HG03175 (cell line): ENCODE data around the gene ELN.
"Not testable (repeated sequence)": the region's sequence is repeated elsewhere in the genome, so short reads cannot be mapped to it uniquely, and the experiment has no call there.

Experiments used
- ATAC-seq: cut with Tn5 transposase; IDR thresholded peaks from one replicate; pipeline ENCODE4 v1.9.1; 2021; ENCODE audit warnings: mild to moderate bottlenecking, moderate library complexity; ENCODE audit not compliant: unreplicated experiment

Gene ELN

GRCh38 chr7:74040791-74041520 is 13.0 kb downstream of the ELN start:
- no peak for ATAC-seq

- ATAC-seq: no peak
Observed at GRCh38 chr7:74042746-74043522, 15.0 kb downstream of the ELN start.

GRCh38 chr7:74043523-74043951 is 15.6 kb downstream of the ELN start:
- ATAC-seq: no peak

DNA sequence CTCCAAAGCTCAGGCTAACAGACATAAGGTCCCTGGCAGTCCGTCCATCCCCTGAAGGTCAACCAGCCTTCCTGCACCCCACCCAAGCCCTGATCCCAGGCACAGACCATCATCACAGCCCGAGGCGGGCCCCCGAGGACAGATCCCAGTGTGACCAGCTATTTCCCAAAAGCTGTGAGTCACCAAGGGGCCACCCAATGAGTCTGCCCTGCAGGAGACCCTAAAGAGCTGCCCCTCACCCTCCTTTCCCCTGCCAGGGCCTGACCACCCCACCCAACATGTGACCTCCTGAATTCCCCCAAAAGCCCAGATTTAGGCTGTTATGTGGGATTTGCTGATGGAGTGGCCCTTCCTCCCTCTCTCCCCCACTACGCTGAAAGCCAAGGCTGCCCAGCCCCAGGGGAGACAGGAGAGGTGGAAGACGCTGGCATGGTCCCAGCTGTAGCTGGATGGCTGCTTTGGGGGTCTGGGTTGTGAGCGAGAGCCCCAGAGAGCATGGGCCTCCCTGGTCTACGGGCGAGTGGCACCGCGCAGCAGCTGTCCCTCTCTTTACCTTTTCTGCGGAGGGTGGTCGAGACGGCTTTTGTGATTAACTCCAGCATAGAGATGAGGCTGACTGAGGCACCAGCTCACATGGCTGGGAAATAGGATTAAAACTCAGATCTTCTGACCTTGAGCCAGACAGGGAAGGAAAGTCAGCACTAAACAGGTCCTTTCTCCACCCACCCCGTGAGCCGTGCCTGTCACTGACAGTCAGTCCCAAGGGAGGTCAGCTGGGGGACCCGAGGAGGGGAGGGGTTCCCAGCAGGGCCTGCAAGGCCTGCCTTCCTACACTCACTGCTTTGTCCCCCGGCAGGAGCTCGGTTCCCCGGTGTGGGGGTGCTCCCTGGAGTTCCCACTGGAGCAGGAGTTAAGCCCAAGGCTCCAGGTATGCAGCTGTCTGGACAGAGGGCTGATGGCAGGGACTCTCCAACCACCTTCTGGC is 16.7 kb downstream of the ELN start:
- no peak for ATAC-seq

DNA sequence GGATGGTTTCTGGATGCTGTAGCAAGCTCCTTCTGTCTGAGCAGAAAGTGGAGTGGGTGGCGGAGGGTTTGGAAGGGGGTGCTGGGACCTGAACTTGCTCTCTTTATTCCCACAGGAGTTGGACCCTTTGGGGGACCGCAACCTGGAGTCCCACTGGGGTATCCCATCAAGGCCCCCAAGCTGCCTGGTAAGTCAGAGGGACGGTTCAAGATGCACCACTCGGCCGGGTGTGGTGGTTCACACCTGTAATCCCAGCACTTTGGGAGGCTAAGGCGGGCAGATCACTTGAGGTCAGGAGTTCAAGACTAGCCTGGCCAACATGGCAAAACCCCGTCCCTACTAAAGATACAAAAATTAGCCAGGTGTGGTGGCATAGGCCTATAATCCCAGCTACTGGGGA is 18.6 kb downstream of the ELN start:
- ATAC-seq: not testable (repeated sequence)

- no peak for ATAC-seq
Observed at GRCh38 chr7:74047804-74048380, 19.9 kb downstream of the ELN start.

DNA sequence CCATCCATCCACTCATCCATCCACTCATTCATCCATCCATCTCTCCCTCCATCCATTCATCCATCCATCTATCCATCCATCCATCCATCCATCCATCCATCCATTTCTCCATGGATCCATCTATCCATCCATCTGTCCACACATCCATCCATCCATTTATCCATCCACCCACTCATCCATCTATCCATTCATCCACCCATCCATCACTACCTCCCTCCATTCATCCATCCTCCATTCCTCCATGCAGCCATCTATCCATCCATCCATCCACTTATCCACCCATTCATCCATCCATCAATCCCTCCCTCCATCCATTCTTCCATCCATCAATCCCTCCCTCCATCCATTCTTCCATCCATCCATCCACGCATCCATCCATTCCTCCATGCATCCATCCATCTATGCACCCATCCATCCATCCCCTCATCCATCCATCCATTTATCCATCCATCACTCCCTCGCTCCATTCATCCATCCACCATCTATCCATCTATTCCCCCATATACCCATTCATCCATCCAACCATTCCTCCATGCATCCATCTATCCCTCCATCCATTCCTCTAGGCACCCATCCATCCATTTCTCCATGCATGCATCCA is 21.1 kb downstream of the ELN start:
- ATAC-seq: no peak

DNA sequence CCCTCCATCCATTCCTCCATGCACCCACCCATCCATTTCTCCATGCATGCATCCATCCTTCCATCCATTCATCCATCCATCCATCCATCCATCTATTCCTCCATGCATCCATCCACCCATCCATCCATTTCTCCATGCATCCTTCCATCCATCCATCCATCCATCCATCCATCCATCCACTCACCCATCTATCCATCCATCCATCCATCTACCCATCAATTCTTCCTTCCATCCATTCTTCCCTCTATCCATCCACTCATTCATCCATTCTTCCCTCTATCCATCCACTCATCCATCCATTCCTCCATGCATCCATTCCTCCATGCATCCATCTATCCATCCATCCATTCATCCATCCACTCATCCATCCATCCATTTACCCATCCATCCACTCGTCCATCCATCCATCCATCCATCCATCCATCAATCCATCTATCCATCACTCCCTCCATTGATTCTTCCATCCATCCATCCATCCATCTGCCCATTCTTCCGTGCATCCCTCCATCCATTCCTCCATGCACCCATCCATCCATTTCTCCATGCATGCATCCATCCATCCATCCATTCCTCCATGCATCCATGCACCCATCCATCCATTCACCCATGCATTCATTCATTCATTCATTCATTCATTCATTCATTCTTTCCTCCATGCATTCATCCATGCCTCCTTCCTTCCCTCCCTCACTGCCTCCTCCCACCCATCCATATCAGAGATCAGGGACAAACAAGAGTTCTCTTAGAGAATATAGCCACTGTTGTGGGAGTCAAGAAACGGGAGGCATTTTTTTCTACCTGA is 22.2 kb downstream of the ELN start:
- ATAC-seq: no peak

GRCh38 chr7:74051193-74051592 is 23.2 kb downstream of the ELN start:
- no peak for ATAC-seq

DNA sequence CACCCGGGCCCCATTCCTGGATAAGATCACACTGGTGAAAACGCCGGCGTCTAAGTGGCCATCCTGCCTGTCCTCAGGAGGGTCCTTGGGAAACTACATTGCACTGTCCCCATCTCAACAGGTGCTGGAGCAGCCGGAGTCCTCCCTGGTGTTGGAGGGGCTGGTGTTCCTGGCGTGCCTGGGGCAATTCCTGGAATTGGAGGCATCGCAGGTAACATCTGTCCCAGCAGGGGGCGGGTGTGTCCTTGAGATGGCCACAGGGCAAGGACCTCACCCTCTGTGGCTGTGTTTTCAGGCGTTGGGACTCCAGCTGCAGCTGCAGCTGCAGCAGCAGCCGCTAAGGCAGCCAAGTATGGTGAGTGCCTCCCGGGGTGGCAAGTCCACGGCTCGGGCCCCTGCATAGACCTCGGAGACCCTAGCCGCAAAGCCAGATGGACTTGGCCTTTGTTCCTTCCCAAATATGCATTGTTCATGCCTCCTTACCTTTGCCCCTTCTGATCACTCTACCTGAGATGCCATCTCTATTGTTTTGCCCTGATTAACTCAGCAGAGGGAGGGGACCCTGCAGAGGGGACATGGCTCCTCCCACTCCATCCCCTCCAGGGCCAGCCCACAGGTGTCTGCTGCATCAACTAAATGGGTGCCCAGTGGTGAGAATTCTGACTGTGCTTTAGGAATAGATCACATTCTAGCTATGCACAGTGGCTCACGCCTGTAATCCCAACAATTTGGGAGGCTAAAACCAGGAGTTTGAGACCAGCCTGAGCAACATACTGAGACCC is 23.8 kb downstream of the ELN start:
- no peak for ATAC-seq

- ATAC-seq: no peak
Observed at GRCh38 chr7:74052628-74053027, 24.7 kb downstream of the ELN start.

DNA sequence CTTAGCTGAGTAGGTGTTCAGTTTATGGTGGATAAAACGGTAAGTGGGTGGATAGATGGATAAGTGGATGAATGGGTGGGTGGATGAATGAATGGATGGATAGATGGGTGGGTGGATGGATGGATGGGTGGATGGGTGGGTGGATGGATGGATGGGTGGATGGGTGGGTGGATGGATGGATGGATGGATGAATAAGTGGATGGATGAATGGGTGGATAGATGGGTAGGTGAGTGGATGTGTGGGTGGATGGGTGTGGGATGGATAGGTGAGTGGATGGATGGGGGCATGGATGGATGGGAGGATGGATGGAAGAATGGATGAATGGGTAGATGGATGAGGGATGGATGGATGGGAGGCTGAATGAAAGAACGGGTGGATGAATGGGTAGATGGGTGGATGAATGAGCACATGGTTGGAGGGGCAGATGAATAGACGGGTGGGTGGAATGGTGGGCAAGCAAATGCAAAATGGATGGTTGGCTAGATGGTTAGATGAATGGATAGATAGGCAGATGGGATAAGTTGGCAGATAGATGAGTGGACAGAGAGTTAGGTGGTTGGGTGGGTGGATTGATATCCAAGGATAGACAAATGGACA is 25.7 kb downstream of the ELN start:
- ATAC-seq: no peak

DNA sequence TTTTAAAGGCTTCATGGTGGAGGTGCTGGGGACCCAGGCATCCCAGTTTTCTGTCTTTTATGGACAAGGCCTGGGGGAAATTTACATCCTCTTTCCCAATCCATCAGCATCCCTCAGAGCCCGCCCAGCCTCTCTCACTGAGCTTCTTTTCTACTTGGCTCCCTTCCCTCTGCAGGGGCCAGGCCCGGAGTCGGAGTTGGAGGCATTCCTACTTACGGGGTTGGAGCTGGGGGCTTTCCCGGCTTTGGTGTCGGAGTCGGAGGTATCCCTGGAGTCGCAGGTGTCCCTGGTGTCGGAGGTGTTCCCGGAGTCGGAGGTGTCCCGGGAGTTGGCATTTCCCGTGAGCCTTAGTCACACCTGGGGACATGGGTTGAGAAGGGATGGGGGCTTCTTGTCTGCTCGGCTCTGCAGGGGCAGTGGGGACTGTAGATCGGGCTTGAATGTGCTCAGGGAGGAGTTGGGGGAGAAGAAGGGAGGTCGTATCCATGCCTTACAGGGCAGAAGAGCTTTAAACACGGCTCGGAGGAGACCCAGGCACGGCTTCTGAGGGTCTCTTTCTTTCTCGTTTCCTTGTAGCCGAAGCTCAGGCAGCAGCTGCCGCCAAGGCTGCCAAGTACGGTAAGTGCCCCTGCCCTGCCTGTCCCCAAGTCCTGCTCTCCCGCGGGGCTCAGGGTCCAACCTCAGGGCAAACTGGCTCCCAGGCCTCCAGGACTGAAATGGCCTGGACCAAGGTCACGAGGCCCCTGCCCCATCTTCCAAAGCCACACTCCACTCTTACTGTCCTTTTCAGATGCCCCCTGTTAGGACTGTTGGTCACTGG is 28.3 kb downstream of the ELN start:
- ATAC-seq: no peak

DNA sequence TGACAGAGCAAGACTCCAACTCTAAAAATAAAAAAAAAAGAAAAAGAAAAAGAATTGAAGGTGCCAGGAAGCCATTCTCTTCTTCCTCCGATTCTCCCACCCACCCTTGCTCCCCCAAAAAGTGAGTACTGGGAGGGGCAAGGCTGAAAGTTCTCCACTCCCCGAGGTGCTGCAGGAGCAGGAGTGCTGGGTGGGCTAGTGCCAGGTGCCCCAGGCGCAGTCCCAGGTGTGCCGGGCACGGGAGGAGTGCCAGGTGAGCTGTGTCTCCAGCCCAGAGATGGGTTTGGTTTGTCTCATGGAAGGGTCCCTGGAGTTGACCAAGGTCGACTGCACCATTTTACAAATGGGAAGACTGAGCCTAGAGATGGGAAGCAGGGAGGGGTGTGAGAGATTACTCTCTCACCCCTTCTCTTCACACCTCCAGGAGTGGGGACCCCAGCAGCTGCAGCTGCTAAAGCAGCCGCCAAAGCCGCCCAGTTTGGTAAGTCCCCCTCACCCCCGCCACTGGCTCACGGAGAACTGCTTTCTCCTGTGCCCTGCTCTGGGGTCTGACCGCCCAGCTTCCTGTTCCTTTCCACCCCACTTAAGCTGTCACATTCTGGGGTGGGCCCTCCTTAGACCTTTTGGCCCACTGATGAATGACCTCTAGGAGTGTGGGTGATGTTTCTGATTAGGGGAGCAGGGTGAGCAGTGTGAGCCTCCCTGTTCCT is 29.4 kb downstream of the ELN start:
- ATAC-seq: no peak

DNA sequence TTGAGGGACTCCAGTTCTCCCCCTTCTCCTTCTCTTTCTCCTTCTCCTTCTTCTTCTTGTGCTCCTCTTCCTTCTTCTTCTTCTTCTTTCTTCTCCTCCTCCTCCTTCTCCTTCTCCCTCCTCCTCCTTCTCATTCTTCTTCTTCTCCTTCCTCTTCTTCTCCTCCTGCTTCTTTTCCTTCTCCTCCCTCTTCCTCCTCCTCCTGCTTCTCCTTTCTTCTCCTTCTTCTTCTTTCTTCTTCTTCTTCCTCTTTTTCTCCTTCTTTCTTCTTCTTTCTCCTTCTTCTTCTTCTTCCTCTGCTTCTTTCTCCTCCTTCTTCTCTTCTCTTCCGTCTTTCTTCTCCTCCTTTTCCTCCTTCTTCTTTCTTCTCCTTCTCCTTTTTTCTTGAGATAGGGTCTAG is 30.0 kb downstream of the ELN start:
- ATAC-seq: no peak

- ATAC-seq: no peak
Observed at GRCh38 chr7:74058486-74058885, 30.5 kb downstream of the ELN start.

- no peak for ATAC-seq
Observed at GRCh38 chr7:74059037-74059436, 31.1 kb downstream of the ELN start.
